ENCODE results near the gene ZNF22.

The ZNF22 gene

DNA sequence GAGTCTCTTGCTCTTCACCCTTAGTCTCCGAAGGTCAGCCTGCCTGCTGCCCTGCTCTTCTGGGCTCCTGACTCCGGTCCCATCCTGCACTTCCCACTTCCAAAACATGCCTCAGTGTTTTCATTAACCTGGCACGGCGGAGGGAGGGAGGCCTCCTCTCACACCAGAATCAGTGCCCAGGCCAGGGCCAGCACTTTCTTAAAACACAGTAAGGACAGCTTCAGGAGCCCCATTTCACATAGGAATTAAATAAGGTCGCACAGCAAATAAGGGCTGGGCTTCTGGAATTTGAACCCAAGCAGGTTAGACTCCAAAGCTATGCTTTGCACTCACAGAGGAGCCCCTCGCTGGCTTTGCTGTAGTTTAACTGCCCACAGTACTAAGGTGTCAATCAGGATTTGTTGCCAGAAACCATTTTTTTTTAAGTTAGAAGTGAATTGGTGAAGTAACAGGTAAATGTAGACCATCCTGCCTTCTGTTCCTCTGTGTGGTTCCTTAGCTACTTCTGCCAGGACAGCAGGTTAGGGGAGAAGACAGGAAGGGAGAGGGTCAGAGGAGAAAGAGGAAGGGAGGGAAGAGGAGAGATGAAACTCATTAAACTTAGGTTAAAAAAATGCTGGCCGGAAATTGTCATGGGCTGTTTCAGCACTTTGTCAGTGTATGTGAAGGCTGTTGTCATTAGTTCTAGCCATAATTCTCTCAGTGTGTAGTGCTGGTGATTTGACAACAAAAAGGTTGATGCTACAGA, 40.1 kb upstream of the ZNF22 start:
- no peak for DNase-seq (ENCODE audit: low spot score in 2 of 2)
- H3K27me3 ChIP-seq (ENCODE audit: low read depth): no peaks in the 10 kb centered on the region
- in situ Hi-C loops (cut with MboI; ENCODE audit: low sequenced_read_pairs): no loop called here
- H3K36me3 ChIP-seq (replicated peaks): no peaks in the 10 kb centered on the region
- peaks cover 34% of the 10 kb centered on the region for H3K4me1 ChIP-seq
- H3K9me3 ChIP-seq: no peaks in the 10 kb centered on the region
- peak overlapping the region; percentile 89 for H3K4me3 ChIP-seq

DNA sequence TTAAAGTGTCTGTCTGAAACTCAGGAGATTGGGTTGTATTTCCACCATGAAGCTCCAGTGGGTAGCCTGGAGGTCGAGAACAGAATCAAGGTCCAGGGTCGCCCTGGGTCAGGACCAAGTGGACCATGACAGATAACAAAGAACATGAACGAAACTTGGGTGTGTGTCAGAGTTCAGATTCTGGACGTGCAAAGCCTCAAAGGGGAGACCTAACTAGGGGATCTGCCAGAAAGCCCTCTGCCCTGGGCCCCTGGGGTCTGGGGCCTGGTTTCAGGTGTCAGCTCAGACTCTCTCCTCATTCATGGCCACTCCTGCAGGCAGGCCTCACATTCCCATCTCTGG, 39.5 kb upstream of the ZNF22 start:
- DNase-seq (ENCODE audit: low spot score in 2 of 2): no peak
- H3K36me3 ChIP-seq (replicated peaks): no peaks in the 10 kb centered on the region
- no peak overlapping the region for H3K4me3 ChIP-seq
- in situ Hi-C loops (cut with MboI; ENCODE audit: low sequenced_read_pairs): no loop called here
- no peaks in the 10 kb centered on the region for H3K9me3 ChIP-seq
- H3K4me1 ChIP-seq: peaks cover 34% of the 10 kb centered on the region
- H3K27me3 ChIP-seq (ENCODE audit: low read depth): no peaks in the 10 kb centered on the region

DNA sequence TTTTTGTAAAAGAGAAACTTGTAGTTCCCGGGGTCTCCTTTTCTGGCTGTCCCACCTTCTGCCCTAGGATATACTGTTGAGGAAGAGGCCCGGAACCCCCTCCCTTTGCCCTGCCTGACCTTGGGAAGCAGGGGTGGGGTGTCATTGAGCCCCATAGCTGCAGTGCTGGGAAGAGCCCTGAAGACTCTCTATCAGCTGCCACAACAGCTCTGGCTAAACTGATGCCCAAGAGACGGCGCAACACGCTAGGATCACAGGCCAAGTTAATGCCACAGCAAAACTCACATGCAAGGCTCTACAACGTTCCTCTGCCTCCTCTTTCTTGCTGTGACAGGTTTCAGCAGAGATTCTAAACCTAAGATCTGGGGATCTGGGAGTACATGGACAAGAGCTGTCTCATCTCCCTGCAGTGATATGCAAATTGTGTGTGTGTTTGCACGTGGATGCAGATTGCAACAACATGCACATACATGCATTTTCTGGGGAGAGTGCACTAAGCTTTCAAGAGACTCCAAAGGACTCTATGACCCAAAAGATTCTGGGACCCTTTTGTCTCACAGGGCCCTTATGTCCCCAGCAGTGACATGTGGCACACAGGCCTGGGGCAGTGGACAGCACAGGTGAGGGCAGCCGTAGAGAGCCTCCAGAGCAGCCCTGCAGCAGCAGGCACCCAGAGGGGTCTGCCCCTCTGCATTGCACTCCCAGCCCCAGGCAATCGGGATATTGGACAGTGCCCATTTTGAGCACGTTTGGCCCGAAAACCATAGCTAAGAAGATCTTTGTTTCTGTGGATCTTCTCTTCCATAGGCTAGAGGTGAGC, 38.6 kb upstream of the ZNF22 start:
- H3K9me3 ChIP-seq: no peaks in the 10 kb centered on the region
- H3K4me1 ChIP-seq: peaks cover 34% of the 10 kb centered on the region
- no peaks in the 10 kb centered on the region for H3K27me3 ChIP-seq (ENCODE audit: low read depth)
- no peak for DNase-seq (ENCODE audit: low spot score in 2 of 2)
- no peaks in the 10 kb centered on the region for H3K36me3 ChIP-seq (replicated peaks)
- no peak overlapping the region for H3K4me3 ChIP-seq
- in situ Hi-C loops (cut with MboI; ENCODE audit: low sequenced_read_pairs): no loop called here

DNA sequence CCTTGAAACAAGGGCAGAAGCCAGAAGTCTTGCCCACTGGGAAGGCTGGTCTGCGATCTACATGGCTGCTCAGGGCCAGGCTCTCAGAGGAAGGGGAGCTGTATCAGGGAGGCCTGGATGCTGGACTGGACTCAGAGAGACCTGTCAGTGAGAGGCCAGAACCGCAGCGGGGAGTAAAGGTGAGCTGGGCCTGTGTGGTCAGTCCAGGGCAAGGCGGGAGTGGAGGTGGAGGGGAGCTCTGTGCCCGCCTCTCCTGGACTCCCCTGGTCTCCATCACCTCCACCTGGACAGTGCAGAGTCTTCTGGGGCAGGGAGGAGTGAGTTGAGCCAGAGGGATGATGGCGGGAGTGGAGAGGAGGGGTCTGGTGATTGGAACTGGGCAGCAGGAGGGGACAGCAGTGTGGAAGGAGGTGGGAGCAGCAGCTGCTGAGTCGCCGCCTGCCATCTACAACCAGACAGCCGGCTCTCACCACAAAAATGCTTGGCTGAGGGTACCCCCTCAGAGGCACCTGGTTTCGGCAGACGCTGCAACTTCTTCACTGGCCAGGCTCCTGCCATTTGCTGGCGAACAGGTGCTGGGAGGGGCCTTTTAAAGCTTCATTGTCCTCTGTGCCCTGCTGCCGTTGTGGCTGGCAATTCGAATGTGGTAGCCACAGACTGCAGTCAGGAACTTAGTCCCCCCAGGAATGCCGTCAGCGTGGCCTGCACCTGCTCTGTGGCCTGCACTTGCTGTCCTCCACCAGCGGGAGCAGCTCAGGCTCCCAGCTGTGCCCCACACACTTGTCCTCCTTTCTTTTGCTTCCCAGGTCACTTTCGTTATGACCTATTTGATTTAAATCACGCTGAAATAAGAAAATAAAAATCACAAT, 37.6 kb upstream of the ZNF22 start:
- H3K36me3 ChIP-seq (replicated peaks): no peaks in the 10 kb centered on the region
- H3K27me3 ChIP-seq (ENCODE audit: low read depth): no peaks in the 10 kb centered on the region
- H3K4me1 ChIP-seq: peaks cover 34% of the 10 kb centered on the region
- no peaks in the 10 kb centered on the region for H3K9me3 ChIP-seq
- no peak overlapping the region for H3K4me3 ChIP-seq
- DNase-seq (ENCODE audit: low spot score in 2 of 2): peak in 1 of 2 experiments; percentile 46
- in situ Hi-C loops (cut with MboI; ENCODE audit: low sequenced_read_pairs): no loop called here

DNA sequence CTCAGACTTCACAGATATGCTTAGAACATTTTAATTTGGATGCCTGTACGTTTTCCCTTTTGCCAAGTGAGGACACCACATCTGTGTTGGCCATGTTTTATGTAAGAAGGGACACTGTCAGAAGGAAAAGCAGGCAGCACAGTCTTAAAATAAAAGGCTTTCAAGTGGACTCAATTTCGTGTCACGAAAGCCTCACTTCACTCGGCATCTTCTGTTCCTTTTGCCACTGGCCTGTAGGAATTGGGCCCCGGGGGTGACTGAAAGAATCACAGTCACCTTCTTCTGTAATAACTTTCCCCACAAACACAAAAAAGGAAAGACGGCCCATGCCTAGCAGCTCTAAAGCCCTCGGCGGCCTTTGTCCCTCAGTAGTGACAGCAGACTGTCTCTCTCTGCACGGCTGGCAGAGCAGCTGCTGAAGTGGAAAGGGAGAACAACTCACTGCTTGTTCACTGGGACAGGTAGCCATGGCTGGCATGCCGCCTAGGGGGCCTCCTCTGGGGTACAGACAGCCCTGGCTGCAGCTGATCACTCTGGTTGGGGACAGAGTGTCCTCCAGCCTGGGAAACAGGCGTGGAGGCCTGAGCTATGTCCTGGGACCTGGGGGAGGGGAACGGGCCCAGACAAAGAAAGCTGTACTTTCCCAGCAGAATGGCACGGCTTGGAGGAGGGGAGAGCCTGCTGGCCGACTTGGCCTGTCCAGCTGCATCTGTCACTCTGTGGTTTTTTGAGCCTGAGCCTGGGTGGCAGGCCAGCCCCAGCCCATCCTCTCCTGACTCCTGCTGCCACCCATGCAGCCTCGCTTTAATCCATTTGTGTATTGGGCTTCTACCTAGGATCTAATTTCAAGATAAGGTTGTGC, 36.7 kb upstream of the ZNF22 start:
- Histone ChIP-seq H3K27me3 (ENCODE audit: low read depth) (no peaks in the 10 kb centered on the region), H3K9me3 (no peaks in the 10 kb centered on the region), H3K36me3 (replicated peaks) (no peaks in the 10 kb centered on the region), H3K4me1 (peaks cover 28% of the 10 kb centered on the region), H3K4me3 (no peak overlapping the region)
- in situ Hi-C loops (cut with MboI; ENCODE audit: low sequenced_read_pairs): no loop called here
- peak in 1 of 2 experiments; percentile 76 for DNase-seq (ENCODE audit: low spot score in 2 of 2)

DNA sequence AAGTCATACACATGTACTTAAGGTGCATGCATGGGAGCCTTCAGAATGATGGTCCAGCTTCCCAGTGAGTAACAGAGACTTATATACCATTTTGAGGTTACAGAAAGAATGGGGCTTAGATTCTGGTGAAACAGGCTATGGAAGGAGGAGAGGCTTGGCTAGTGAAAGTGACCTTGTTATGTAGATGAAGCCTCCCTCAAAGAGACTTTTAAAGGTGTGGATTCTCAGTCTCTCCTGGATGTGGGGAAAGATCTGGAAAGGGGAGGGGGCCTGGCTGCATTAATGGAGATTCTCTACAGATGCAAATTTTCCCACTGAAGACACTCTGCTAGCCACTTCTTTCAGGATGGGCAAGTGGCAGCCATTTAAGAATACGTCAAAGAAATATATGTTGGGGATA, 35.6 kb upstream of the ZNF22 start:
- in situ Hi-C loops (cut with MboI; ENCODE audit: low sequenced_read_pairs): no loop called here
- Histone ChIP-seq H3K4me3 (no peak overlapping the region), H3K9me3 (no peaks in the 10 kb centered on the region), H3K27me3 (ENCODE audit: low read depth) (no peaks in the 10 kb centered on the region), H3K36me3 (replicated peaks) (no peaks in the 10 kb centered on the region), H3K4me1 (peaks cover 25% of the 10 kb centered on the region)
- DNase-seq (ENCODE audit: low spot score in 2 of 2): no peak

DNA sequence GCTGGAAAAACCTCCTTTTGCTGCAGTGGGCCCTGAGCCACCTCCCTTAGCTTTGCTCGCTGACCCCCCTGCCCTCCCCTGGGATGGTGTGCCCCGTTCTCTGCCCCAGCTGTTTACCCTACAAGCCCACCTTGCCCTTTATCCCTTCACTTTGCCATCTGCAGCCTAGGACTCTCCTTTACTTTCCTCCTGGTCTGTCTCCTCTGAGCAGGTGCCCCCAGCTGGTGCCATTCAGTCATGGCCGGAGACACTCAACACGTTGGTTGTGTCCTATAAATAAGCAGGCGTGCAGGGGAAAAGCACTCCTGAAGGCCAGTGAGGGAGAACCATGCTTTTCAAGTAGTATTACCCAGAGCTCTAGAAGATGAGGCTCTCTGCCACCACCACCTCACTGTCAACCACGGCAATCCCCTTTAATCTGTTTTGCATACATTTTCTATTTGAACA, 35.0 kb upstream of the ZNF22 start:
- Histone ChIP-seq H3K4me3 (no peak overlapping the region), H3K9me3 (no peaks in the 10 kb centered on the region), H3K27me3 (ENCODE audit: low read depth) (no peaks in the 10 kb centered on the region), H3K36me3 (replicated peaks) (no peaks in the 10 kb centered on the region), H3K4me1 (peaks cover 19% of the 10 kb centered on the region)
- DNase-seq (ENCODE audit: low spot score in 2 of 2): peak in 1 of 2 experiments; percentile 5
- in situ Hi-C loops (cut with MboI; ENCODE audit: low sequenced_read_pairs): no loop called here

DNA sequence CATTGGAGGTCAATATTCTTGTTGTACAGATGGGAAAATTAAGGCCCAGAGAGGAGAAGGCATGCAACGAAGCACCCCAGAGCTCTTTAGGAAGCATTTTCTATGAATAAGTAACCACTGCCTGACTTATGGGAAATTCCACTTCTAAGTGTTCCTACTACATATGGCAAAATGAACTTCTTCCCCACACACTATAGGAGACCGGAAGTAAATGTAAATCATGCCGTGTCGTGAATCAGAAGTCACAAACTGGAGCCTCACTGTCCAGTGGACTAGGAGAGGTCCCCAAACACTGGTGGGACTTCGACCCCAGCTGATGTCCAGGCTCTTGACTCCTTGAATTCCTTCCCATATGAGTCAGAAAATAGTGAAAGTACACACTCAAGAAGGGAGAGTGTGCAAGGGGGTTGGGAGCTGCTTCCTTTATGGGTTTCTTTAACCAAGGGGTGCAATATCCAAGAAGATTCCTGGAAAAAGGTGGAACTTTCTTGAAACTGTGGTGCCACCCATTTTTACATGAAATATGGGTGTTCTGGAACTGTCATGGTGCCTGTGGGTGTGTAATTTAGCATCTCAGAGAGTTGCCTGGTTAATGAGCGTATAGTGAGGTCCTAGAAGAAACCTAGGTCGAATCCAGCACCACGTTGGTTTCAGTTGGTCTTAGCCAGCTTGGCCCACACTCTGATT, 34.5 kb upstream of the ZNF22 start:
- peak in 1 of 2 experiments; percentile 4 for DNase-seq (ENCODE audit: low spot score in 2 of 2)
- Histone ChIP-seq H3K4me1 (peaks cover 19% of the 10 kb centered on the region), H3K27me3 (ENCODE audit: low read depth) (no peaks in the 10 kb centered on the region), H3K9me3 (no peaks in the 10 kb centered on the region), H3K4me3 (no peak overlapping the region), H3K36me3 (replicated peaks) (no peaks in the 10 kb centered on the region)
- in situ Hi-C loops (cut with MboI; ENCODE audit: low sequenced_read_pairs): no loop called here

DNA sequence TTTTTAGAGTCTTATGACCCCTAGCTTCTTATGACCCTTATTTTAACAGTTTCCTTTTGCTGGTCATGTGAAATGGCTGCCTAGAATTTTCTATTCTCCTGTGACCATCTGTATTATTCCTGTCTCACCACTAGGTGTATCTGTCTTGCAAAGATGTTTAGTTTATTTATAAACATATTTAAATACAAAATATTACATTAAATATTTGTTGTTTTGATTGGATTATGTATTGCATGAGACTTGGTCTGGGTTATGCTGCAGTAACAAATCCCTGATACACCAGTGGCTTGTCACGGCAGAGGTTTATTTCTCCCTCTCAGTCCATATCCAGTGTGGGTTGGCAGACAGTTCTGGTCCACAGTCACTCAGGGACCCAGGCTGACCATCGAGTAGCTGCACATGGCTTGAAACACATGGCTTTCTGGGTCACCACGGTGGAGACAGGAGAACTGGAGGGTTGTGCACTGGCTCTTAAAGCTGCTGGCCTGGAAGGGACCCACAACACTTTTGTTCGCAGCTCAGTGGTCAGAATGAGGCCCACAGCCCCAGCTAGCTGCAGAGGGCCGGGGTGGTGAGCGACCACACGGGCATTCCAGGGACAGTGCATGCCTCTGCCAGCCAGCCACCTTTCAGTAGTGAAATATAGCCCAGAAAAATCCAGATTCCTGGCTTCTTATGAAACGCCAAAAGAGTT, 33.8 kb upstream of the ZNF22 start:
- no peaks in the 10 kb centered on the region for H3K36me3 ChIP-seq (replicated peaks)
- H3K4me3 ChIP-seq: no peak overlapping the region
- DNase-seq (ENCODE audit: low spot score in 2 of 2): no peak
- H3K9me3 ChIP-seq: no peaks in the 10 kb centered on the region
- in situ Hi-C loops (cut with MboI; ENCODE audit: low sequenced_read_pairs): no loop called here
- H3K4me1 ChIP-seq: peaks cover 19% of the 10 kb centered on the region
- H3K27me3 ChIP-seq (ENCODE audit: low read depth): no peaks in the 10 kb centered on the region

DNA sequence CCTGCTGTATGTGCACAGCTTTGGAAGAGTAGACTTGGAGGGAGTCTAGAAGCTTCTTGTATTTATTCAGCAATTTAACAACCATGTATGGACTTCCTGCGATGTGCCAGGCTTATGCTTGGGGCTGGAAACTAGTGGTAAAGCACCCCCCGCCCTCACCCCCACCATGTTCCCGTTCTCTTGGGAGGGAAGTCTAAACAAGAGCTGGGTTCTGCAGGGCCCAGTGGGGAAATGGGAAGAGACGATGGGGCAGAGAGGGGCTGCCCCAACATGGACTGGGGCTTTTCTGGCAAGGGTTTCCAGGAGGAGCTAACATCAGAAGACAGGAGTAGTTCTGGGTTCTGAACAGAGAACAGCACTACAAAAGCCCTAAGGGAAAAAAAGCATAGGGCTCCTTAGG, 33.1 kb upstream of the ZNF22 start:
- Histone ChIP-seq H3K36me3 (replicated peaks) (no peaks in the 10 kb centered on the region), H3K4me1 (peaks cover 19% of the 10 kb centered on the region), H3K27me3 (ENCODE audit: low read depth) (no peaks in the 10 kb centered on the region), H3K9me3 (no peaks in the 10 kb centered on the region), H3K4me3 (no peak overlapping the region)
- DNase-seq (ENCODE audit: low spot score in 2 of 2): no peak
- in situ Hi-C loops (cut with MboI; ENCODE audit: low sequenced_read_pairs): no loop called here

DNA sequence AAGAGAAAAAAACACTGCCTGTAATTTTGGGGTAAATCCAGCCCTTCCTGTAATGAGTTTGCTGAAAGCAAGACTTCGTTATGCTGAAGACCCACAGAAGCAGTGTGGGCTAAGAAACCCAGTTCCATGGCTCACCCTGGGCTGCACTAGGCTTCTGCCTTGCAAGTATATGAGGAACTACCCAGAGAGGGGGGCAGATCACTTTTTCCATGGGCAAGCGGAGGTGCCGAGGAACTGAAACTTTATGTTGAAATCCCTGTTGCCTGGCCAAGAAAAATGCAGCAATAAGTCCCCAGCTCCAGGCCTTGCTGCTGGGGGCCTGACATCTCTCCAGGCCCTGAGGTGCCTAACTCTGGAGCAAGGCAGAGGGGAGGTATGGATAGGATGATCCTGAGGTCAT, 32.6 kb upstream of the ZNF22 start:
- in situ Hi-C loops (cut with MboI; ENCODE audit: low sequenced_read_pairs): no loop called here
- H3K4me1 ChIP-seq: peaks cover 19% of the 10 kb centered on the region

More for the DNA sequence above, 32.6 kb upstream of the ZNF22 start:
- Histone ChIP-seq H3K36me3 (replicated peaks) (no peaks in the 10 kb centered on the region), H3K4me3 (no peak overlapping the region), H3K9me3 (no peaks in the 10 kb centered on the region), H3K27me3 (ENCODE audit: low read depth) (no peaks in the 10 kb centered on the region)
- no peak for DNase-seq (ENCODE audit: low spot score in 2 of 2)
